Neural progenitor cell (in vitro differentiated cells): ENCODE measurements around the gene EID3. TPM values are rescaled to one million over a fixed set of nuclear protein-coding genes. Genes with fewer than 3 reads are reported as not detected.

Experiments used
- DNase-seq: peaks from one replicate; pipeline ENCODE4 v3.0.0-alpha.2; 2016; ENCODE audit warnings: low spot score
- H2AFZ ChIP-seq: fragments of 200-600 bp; sonication (generic); replicated peaks from 2 replicates; pipeline ENCODE4 v1.6.1; 2016; ENCODE audit warnings: antibody characterized with exemption
- H3F3A ChIP-seq: fragments of 200-600 bp; sonication (generic); 2 replicates; pipeline ENCODE4 v1.6.1; 2016; ENCODE audit warnings: antibody characterized with exemption, low read depth
- H3K27ac ChIP-seq: fragments of 200-600 bp; sonication (generic); 2 replicates; pipeline ENCODE4 v1.5.1; 2016; ENCODE audit warnings: mild to moderate bottlenecking
- H3K27me3 ChIP-seq: fragments of 200-600 bp; sonication (generic); 2 replicates; pipeline ENCODE4 v1.6.1; 2016; ENCODE audit warnings: mild to moderate bottlenecking, moderate library complexity
- H3K36me3 ChIP-seq: fragments of 200-600 bp; sonication (generic); 2 replicates; pipeline ENCODE4 v1.5.1; 2016
- H3K4me1 ChIP-seq: fragments of 200-600 bp; sonication (generic); 2 replicates; pipeline ENCODE4 v1.6.1; 2016; ENCODE audit warnings: mixed run types
- H3K4me2 ChIP-seq: fragments of 200-600 bp; sonication (generic); 2 replicates; pipeline ENCODE4 v1.6.1; 2016
- H3K4me3 ChIP-seq: fragments of 200-600 bp; sonication (generic); 2 replicates; pipeline ENCODE4 v1.5.1; 2016
- H3K79me2 ChIP-seq: fragments of 200-600 bp; sonication (generic); 2 replicates; pipeline ENCODE4 v1.6.1; 2016; ENCODE audit warnings: low read depth
- H3K9ac ChIP-seq: fragments of 200-600 bp; sonication (generic); 2 replicates; pipeline ENCODE4 v1.6.1; 2016
- H3K9me3 ChIP-seq: fragments of 200-600 bp; sonication (generic); 2 replicates; pipeline ENCODE4 v1.5.1; 2016; ENCODE audit warnings: low read depth
- H4K20me1 ChIP-seq: fragments of 200-600 bp; sonication (generic); 2 replicates; pipeline ENCODE4 v1.6.1; 2016; ENCODE audit warnings: low read depth
- H3K27ac Mint-ChIP-seq: 3 replicates; pipeline ENCODE4 v1.8.0; 2021; ENCODE audit warnings: mixed read lengths
- H3K27me3 Mint-ChIP-seq: 2 replicates; pipeline ENCODE4 v1.8.0; 2022; ENCODE audit warnings: low read depth, mild to moderate bottlenecking, inconsistent platforms, moderate library complexity, mixed read lengths; ENCODE audit not compliant: insufficient read depth
- H3K36me3 Mint-ChIP-seq: 3 replicates; pipeline ENCODE4 v1.8.0; 2021; ENCODE audit warnings: mixed read lengths
- H3K4me1 Mint-ChIP-seq: 3 replicates; pipeline ENCODE4 v1.8.0; 2021; ENCODE audit warnings: mixed read lengths
- H3K4me3 Mint-ChIP-seq: 3 replicates; pipeline ENCODE4 v1.8.0; 2021; ENCODE audit warnings: mild to moderate bottlenecking, moderate library complexity, mixed read lengths
- H3K9me3 Mint-ChIP-seq: 3 replicates; pipeline ENCODE4 v1.8.0; 2020; ENCODE audit warnings: mixed read lengths
- EZH2 ChIP-seq: fragments of 200-600 bp; sonication (generic); IDR thresholded peaks from 2 replicates; pipeline ENCODE4 v1.6.1; 2017; ENCODE audit warnings: antibody characterized with exemption, mild to moderate bottlenecking, moderate library complexity
- EZH2phosphoT487 ChIP-seq: fragments of 200-600 bp; sonication (generic); IDR thresholded peaks from 2 replicates; pipeline ENCODE4 v1.6.1; 2017; ENCODE audit warnings: antibody characterized with exemption
- total RNA-seq: library from RNA; depleted of rRNA; stranded (reverse); fragments of >200 nt; gene quantifications from 2 replicates; pipeline ENCODE4 v1.2.3, GENCODE V29; 2015; ENCODE audit warnings: low replicate concordance
- TF ChIP-seq, protein P1 (sequence below): fragments of 200-600 bp; sonication (generic); IDR thresholded peaks from 2 replicates; pipeline ENCODE4 v1.5.1; 2017; ENCODE audit warnings: antibody characterized with exemption, mild to moderate bottlenecking

EID3 gene
- total RNA-seq, 1 donor from 2014 or later: 8.0 TPM

DNA sequence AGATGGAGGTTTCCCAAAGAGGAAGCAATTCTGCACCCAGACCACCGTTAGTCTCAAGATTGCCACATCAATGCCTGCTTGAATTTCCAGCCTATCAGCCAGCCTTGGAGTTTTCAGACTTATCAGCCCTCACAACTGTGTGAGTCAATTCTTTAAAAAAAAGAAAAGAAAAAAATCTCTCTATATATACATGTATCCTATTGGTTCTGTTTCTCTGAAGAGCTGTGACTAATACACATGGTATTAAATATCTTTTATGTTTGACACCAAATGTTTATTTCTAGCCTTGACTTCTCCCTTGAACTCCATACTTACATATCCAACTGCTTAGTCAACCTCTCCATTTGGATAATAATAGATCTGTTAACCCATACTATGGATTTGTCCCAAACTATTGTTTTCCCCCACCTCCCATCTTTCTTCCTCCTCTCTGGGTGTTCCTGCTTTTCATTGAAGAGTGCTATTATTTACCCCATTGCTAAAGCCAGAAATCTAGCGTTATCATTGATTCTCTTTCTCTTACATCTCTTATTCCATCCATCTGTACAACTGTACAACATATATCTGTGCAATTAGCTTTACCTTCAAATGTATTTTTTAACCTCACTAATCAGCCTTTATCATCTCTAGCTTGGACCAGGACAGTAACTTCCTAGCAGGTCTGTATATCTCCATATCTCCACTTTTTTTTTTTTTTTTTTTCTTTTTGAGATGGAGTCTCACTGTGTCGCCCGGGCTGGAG lies 22.7 kb upstream of the EID3 start:
- no peaks in the 10 kb centered on the region for H3K27me3 ChIP-seq
- H3K4me1 Mint-ChIP-seq: peaks cover 5% of the 10 kb centered on the region
- no peaks in the 10 kb centered on the region for H3K9me3 ChIP-seq
- H2AFZ ChIP-seq: no peak overlapping the region
- H3K9ac ChIP-seq: no peak overlapping the region
- peaks cover 2% of the 10 kb centered on the region for H3K27me3 Mint-ChIP-seq
- H3K9me3 Mint-ChIP-seq: no peaks in the 10 kb centered on the region
- no peaks in the 10 kb centered on the region for H3F3A ChIP-seq
- TF ChIP-seq, protein P1, sequence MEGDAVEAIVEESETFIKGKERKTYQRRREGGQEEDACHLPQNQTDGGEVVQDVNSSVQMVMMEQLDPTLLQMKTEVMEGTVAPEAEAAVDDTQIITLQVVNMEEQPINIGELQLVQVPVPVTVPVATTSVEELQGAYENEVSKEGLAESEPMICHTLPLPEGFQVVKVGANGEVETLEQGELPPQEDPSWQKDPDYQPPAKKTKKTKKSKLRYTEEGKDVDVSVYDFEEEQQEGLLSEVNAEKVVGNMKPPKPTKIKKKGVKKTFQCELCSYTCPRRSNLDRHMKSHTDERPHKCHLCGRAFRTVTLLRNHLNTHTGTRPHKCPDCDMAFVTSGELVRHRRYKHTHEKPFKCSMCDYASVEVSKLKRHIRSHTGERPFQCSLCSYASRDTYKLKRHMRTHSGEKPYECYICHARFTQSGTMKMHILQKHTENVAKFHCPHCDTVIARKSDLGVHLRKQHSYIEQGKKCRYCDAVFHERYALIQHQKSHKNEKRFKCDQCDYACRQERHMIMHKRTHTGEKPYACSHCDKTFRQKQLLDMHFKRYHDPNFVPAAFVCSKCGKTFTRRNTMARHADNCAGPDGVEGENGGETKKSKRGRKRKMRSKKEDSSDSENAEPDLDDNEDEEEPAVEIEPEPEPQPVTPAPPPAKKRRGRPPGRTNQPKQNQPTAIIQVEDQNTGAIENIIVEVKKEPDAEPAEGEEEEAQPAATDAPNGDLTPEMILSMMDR: no peak
- no peak for TF ChIP-seq EZH2
- peaks cover under 1% of the 10 kb centered on the region for H3K4me1 ChIP-seq
- H4K20me1 ChIP-seq: no peaks in the 10 kb centered on the region
- no peak overlapping the region for H3K27ac ChIP-seq
- no peaks in the 10 kb centered on the region for H3K79me2 ChIP-seq
- H3K27ac Mint-ChIP-seq: no peak overlapping the region
- no peak for DNase-seq
- H3K36me3 ChIP-seq: no peaks in the 10 kb centered on the region
- H3K4me3 Mint-ChIP-seq: no peak overlapping the region
- no peak overlapping the region for H3K4me3 ChIP-seq
- no peaks in the 10 kb centered on the region for H3K36me3 Mint-ChIP-seq
- H3K4me2 ChIP-seq: no peak overlapping the region

DNA sequence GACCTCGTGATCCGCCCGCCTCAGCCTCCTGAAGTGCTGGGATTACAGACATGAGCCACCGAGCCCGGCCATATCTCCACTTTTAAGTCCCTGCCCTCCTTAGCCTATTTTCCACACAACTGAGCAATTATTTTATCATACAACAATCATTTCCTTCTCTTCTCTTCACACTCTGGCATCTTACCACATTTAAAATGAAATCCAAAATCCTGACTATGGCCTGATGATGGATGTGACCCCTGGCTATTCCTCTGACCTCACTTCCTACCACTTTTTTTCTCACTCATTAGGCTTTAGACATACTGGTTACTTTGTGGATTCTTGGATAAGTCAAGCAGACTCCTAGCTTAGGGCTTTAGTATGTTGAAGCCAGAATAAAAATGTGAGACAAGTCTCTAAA lies 21.9 kb upstream of the EID3 start:
- Histone ChIP-seq H2AFZ (no peak overlapping the region), H3K79me2 (no peaks in the 10 kb centered on the region), H3K9ac (no peak overlapping the region), H3K4me1 (peaks cover 7% of the 10 kb centered on the region), H3F3A (no peaks in the 10 kb centered on the region), H3K4me3 (no peak overlapping the region), H3K36me3 (no peaks in the 10 kb centered on the region), H3K9me3 (no peaks in the 10 kb centered on the region), H4K20me1 (no peaks in the 10 kb centered on the region), H3K27me3 (no peaks in the 10 kb centered on the region), H3K27ac (no peak overlapping the region), H3K4me2 (no peak overlapping the region)
- Mint-ChIP-seq H3K9me3 (no peaks in the 10 kb centered on the region), H3K27me3 (peaks cover 2% of the 10 kb centered on the region), H3K36me3 (no peaks in the 10 kb centered on the region), H3K4me1 (peaks cover 13% of the 10 kb centered on the region), H3K4me3 (no peak overlapping the region), H3K27ac (no peak overlapping the region)
- DNase-seq: no peak
- TF ChIP-seq EZH2phosphoT487: no peak
- TF ChIP-seq EZH2: no peak
- TF ChIP-seq, protein P1: no peak

DNA sequence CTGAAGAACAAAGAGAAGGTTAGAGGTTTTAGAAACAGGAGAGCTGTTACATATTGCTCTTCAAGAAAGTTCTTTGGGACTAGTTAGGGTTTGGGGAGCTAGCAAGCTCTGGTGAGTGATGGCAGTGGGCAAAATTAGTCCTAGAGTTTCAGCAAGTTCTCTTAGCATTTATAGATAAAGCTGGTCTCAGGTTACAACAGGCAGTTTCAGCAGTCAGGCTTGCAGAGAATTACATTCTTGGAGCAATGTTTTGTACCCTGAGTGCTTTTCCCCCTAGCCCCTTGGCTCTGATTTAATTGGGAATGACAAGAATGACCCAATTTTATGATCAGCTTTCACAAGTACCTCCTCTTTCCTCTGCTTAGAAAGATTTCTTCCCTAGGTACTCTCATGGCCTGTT lies 21.4 kb upstream of the EID3 start:
- Mint-ChIP-seq H3K36me3 (no peaks in the 10 kb centered on the region), H3K4me1 (peaks cover 14% of the 10 kb centered on the region), H3K4me3 (no peak overlapping the region), H3K9me3 (no peaks in the 10 kb centered on the region), H3K27ac (no peak overlapping the region), H3K27me3 (peaks cover 2% of the 10 kb centered on the region)
- Histone ChIP-seq H3K9me3 (no peaks in the 10 kb centered on the region), H3F3A (peaks cover 3% of the 10 kb centered on the region), H3K79me2 (no peaks in the 10 kb centered on the region), H3K4me2 (no peak overlapping the region), H3K27me3 (no peaks in the 10 kb centered on the region), H3K27ac (no peak overlapping the region), H3K9ac (no peak overlapping the region), H4K20me1 (no peaks in the 10 kb centered on the region), H3K36me3 (no peaks in the 10 kb centered on the region), H3K4me3 (no peak overlapping the region), H2AFZ (no peak overlapping the region), H3K4me1 (peaks cover 7% of the 10 kb centered on the region)
- DNase-seq: no peak
- TF ChIP-seq, protein P1: no peak
- TF ChIP-seq EZH2phosphoT487 (no peak), EZH2 (no peak)
